Activated T-cell treated with anti-CD3 and anti-CD28 coated beads, Interleukin-2, amount 50 U/mL, for 4 hours (primary cell): ENCODE data around the gene RAP1GAP2. TPM values are rescaled to one million over a fixed set of nuclear protein-coding genes. Genes with fewer than 3 reads are reported as not detected.

ENCODE experiments used
- ATAC-seq, 2 donors: fragments of 200-7000 bp; cut with Tn5 transposase; one replicate each; pipeline ENCODE4 v1.10.0; 2021
- DNase-seq: peaks from one replicate; pipeline ENCODE4 v3.0.0-alpha.2; 2020
- H3K27me3 Mint-ChIP-seq: one replicate; pipeline ENCODE4 v1.8.0; 2021; ENCODE audit warnings: low read depth, mixed read lengths
- H3K36me3 Mint-ChIP-seq: one replicate; pipeline ENCODE4 v1.8.0; 2022; ENCODE audit warnings: mixed read lengths; ENCODE audit not compliant: insufficient read depth
- H3K4me1 Mint-ChIP-seq: one replicate; pipeline ENCODE4 v1.8.0; 2021; ENCODE audit warnings: low read depth, mixed read lengths
- H3K4me3 Mint-ChIP-seq: one replicate; pipeline ENCODE4 v1.8.0; 2021; ENCODE audit warnings: mild to moderate bottlenecking, moderate library complexity, mixed read lengths
- H3K9me3 Mint-ChIP-seq: one replicate; pipeline ENCODE4 v1.8.0; 2021; ENCODE audit warnings: mixed read lengths
- total RNA-seq, 3 donors: library from RNA; stranded (reverse); gene quantifications; one replicate each; pipeline ENCODE4 v1.2.1, GENCODE V29; 2021

The RAP1GAP2 gene
- total RNA-seq, 3 donors from 2014 or later = 0.29 to 1.6 (median 1.2) TPM

GRCh38 chr17:2946144-2946543 lies 149.9 kb downstream of the RAP1GAP2 start:
- Mint-ChIP-seq H3K27me3 (no peaks in the 10 kb centered on the region), H3K36me3 (no peaks in the 10 kb centered on the region), H3K9me3 (no peaks in the 10 kb centered on the region), H3K4me1 (peaks cover 34% of the 10 kb centered on the region), H3K4me3 (no peak overlapping the region)
- DNase-seq (no peak), ATAC-seq (no peak)

GRCh38 chr17:2947588-2947950 lies 151.3 kb downstream of the RAP1GAP2 start:
- Mint-ChIP-seq H3K9me3 (no peaks in the 10 kb centered on the region), H3K4me1 (peaks cover 34% of the 10 kb centered on the region), H3K36me3 (no peaks in the 10 kb centered on the region), H3K27me3 (no peaks in the 10 kb centered on the region), H3K4me3 (no peak overlapping the region)
- DNase-seq (no peak), ATAC-seq (no peak)

GRCh38 chr17:2947996-2948550 lies 151.8 kb downstream of the RAP1GAP2 start:
- no peaks in the 10 kb centered on the region for H3K36me3 Mint-ChIP-seq
- peaks cover 31% of the 10 kb centered on the region for H3K4me1 Mint-ChIP-seq
- ATAC-seq (no peak), DNase-seq (no peak)
- H3K4me3 Mint-ChIP-seq = no peak overlapping the region
- no peaks in the 10 kb centered on the region for H3K27me3 Mint-ChIP-seq
- H3K9me3 Mint-ChIP-seq = no peaks in the 10 kb centered on the region

- Mint-ChIP-seq H3K4me1 (peaks cover 22% of the 10 kb centered on the region), H3K9me3 (no peaks in the 10 kb centered on the region)
- DNase-seq = no peak
These were observed 152.7 kb downstream of the RAP1GAP2 start for GRCh38 chr17:2948721-2949468.

GRCh38 chr17:2949469-2950044 lies 153.3 kb downstream of the RAP1GAP2 start:
- Mint-ChIP-seq H3K4me1 (peaks cover 16% of the 10 kb centered on the region), H3K4me3 (no peak overlapping the region)

More at GRCh38 chr17:2948721-2949468, 152.7 kb downstream of the RAP1GAP2 start:
- Mint-ChIP-seq H3K36me3 (no peaks in the 10 kb centered on the region), H3K4me3 (no peak overlapping the region), H3K27me3 (no peaks in the 10 kb centered on the region)
- no peak for ATAC-seq

GRCh38 chr17:2950846-2951245 lies 154.6 kb downstream of the RAP1GAP2 start:
- ATAC-seq (no peak), DNase-seq (no peak)
- Mint-ChIP-seq H3K27me3 (no peaks in the 10 kb centered on the region), H3K36me3 (no peaks in the 10 kb centered on the region), H3K4me3 (no peak overlapping the region), H3K4me1 (peaks cover 20% of the 10 kb centered on the region), H3K9me3 (no peaks in the 10 kb centered on the region)

More at GRCh38 chr17:2949469-2950044, 153.3 kb downstream of the RAP1GAP2 start:
- DNase-seq (no peak), ATAC-seq (no peak)
- Mint-ChIP-seq H3K36me3 (no peaks in the 10 kb centered on the region), H3K27me3 (no peaks in the 10 kb centered on the region), H3K9me3 (no peaks in the 10 kb centered on the region)

GRCh38 chr17:2952174-2952845 lies 156.1 kb downstream of the RAP1GAP2 start:
- H3K27me3 Mint-ChIP-seq = no peaks in the 10 kb centered on the region
- ATAC-seq (no peak), DNase-seq (no peak)
- no peaks in the 10 kb centered on the region for H3K9me3 Mint-ChIP-seq
- no peaks in the 10 kb centered on the region for H3K36me3 Mint-ChIP-seq
- no peak overlapping the region for H3K4me3 Mint-ChIP-seq
- H3K4me1 Mint-ChIP-seq = peaks cover 16% of the 10 kb centered on the region

- no peaks in the 10 kb centered on the region for H3K36me3 Mint-ChIP-seq
- H3K4me3 Mint-ChIP-seq = no peak overlapping the region
- H3K9me3 Mint-ChIP-seq = no peaks in the 10 kb centered on the region
- peaks cover 16% of the 10 kb centered on the region for H3K4me1 Mint-ChIP-seq
- H3K27me3 Mint-ChIP-seq = no peaks in the 10 kb centered on the region
- DNase-seq (no peak), ATAC-seq (peak; percentile 95 to 97)
These were observed 158.7 kb downstream of the RAP1GAP2 start for GRCh38 chr17:2954898-2955445.

- no peaks in the 10 kb centered on the region for H3K27me3 Mint-ChIP-seq
These were observed 159.8 kb downstream of the RAP1GAP2 start for GRCh38 chr17:2955931-2956582.

GRCh38 chr17:2957631-2958286 lies 161.5 kb downstream of the RAP1GAP2 start:
- DNase-seq (no peak), ATAC-seq (no peak)
- Mint-ChIP-seq H3K36me3 (peaks cover 4% of the 10 kb centered on the region), H3K4me3 (no peak overlapping the region), H3K4me1 (peaks cover 16% of the 10 kb centered on the region), H3K9me3 (no peaks in the 10 kb centered on the region), H3K27me3 (no peaks in the 10 kb centered on the region)

More at GRCh38 chr17:2955931-2956582, 159.8 kb downstream of the RAP1GAP2 start:
- DNase-seq = no peak
- Mint-ChIP-seq H3K4me3 (no peak overlapping the region), H3K9me3 (no peaks in the 10 kb centered on the region), H3K36me3 (no peaks in the 10 kb centered on the region), H3K4me1 (peaks cover 16% of the 10 kb centered on the region)
- no peak for ATAC-seq

GRCh38 chr17:2958706-2959222 lies 162.5 kb downstream of the RAP1GAP2 start:
- Mint-ChIP-seq H3K27me3 (no peaks in the 10 kb centered on the region), H3K9me3 (no peaks in the 10 kb centered on the region), H3K4me3 (no peak overlapping the region), H3K4me1 (peaks cover 16% of the 10 kb centered on the region), H3K36me3 (peaks cover 4% of the 10 kb centered on the region)
- DNase-seq (no peak), ATAC-seq (no peak)

- ATAC-seq = no peak
- H3K27me3 Mint-ChIP-seq = no peaks in the 10 kb centered on the region
- H3K36me3 Mint-ChIP-seq = peaks cover 4% of the 10 kb centered on the region
- no peaks in the 10 kb centered on the region for H3K9me3 Mint-ChIP-seq
- H3K4me1 Mint-ChIP-seq = peaks cover 16% of the 10 kb centered on the region
- H3K4me3 Mint-ChIP-seq = no peak overlapping the region
- DNase-seq = no peak
These were observed 163.3 kb downstream of the RAP1GAP2 start for GRCh38 chr17:2959371-2960130.

GRCh38 chr17:2961446-2961845 lies 165.2 kb downstream of the RAP1GAP2 start:
- H3K4me1 Mint-ChIP-seq = no peaks in the 10 kb centered on the region
- H3K4me3 Mint-ChIP-seq = no peak overlapping the region
- no peak for ATAC-seq
- peaks cover 8% of the 10 kb centered on the region for H3K36me3 Mint-ChIP-seq
- no peaks in the 10 kb centered on the region for H3K27me3 Mint-ChIP-seq
- DNase-seq = no peak
- H3K9me3 Mint-ChIP-seq = no peaks in the 10 kb centered on the region
